ENCODE measurements around the gene TMEM255A. TPM values are rescaled to one million over a fixed set of nuclear protein-coding genes. Genes with fewer than 3 reads are reported as not detected.

TMEM255A gene
- total RNA-seq, 1 donor from 2014 or later: 10.8 TPM

- Histone ChIP-seq H3K9me3 (no peaks in the 10 kb centered on the region), H3K27ac (no peak overlapping the region), H3K4me1 (no peaks in the 10 kb centered on the region), H3K4me3 (no peak overlapping the region), H3K36me3 (no peaks in the 10 kb centered on the region), H3K27me3 (no peaks in the 10 kb centered on the region)
- intact Hi-C loops (cut with DNase I): no loop called here
- no peak for DNase-seq (ENCODE audit: extremely low spot score in 2 of 2)
- TF ChIP-seq POLR2A (IDR thresholded peaks at IDR 0.05) (no peak), POLR2AphosphoS5 (IDR thresholded peaks at IDR 0.05; ENCODE audit: insufficient read depth in 1 of 2, low read depth in 1 of 2) (no peak), CTCF (IDR thresholded peaks at IDR 0.05) (no peak)
These were observed 24.3 kb downstream of the TMEM255A start for GRCh38 chrX:120286733-120287512.

- intact Hi-C loops (cut with DNase I): no loop called here
- H3K27ac ChIP-seq: no peak overlapping the region
- no peak overlapping the region for H3K4me3 ChIP-seq
- H3K27me3 ChIP-seq: no peaks in the 10 kb centered on the region
- H3K36me3 ChIP-seq: no peaks in the 10 kb centered on the region
- H3K4me1 ChIP-seq: no peaks in the 10 kb centered on the region
- TF ChIP-seq POLR2AphosphoS5 (IDR thresholded peaks at IDR 0.05; ENCODE audit: insufficient read depth in 1 of 2, low read depth in 1 of 2) (no peak), CTCF (IDR thresholded peaks at IDR 0.05) (no peak), POLR2A (IDR thresholded peaks at IDR 0.05) (no peak)
- DNase-seq (ENCODE audit: extremely low spot score in 2 of 2): no peak
- H3K9me3 ChIP-seq: no peaks in the 10 kb centered on the region
These were observed 28.6 kb downstream of the TMEM255A start for GRCh38 chrX:120282697-120283096.

GRCh38 chrX:120281761-120282160 lies 29.5 kb downstream of the TMEM255A start:
- no peaks in the 10 kb centered on the region for H3K9me3 ChIP-seq
- DNase-seq (ENCODE audit: extremely low spot score in 2 of 2): no peak
- H3K27me3 ChIP-seq: no peaks in the 10 kb centered on the region
- no peak overlapping the region for H3K4me3 ChIP-seq
- H3K4me1 ChIP-seq: no peaks in the 10 kb centered on the region
- H3K27ac ChIP-seq: no peak overlapping the region
- no peaks in the 10 kb centered on the region for H3K36me3 ChIP-seq
- TF ChIP-seq POLR2AphosphoS5 (IDR thresholded peaks at IDR 0.05; ENCODE audit: insufficient read depth in 1 of 2, low read depth in 1 of 2) (no peak), POLR2A (IDR thresholded peaks at IDR 0.05) (no peak), CTCF (IDR thresholded peaks at IDR 0.05) (no peak)
- intact Hi-C loops (cut with DNase I): no loop called here

- DNase-seq (ENCODE audit: extremely low spot score in 2 of 2): no peak
- no peaks in the 10 kb centered on the region for H3K9me3 ChIP-seq
- TF ChIP-seq CTCF (IDR thresholded peaks at IDR 0.05) (no peak), POLR2AphosphoS5 (IDR thresholded peaks at IDR 0.05; ENCODE audit: insufficient read depth in 1 of 2, low read depth in 1 of 2) (no peak), POLR2A (IDR thresholded peaks at IDR 0.05) (no peak)
- no peaks in the 10 kb centered on the region for H3K4me1 ChIP-seq
- no peak overlapping the region for H3K4me3 ChIP-seq
- no peaks in the 10 kb centered on the region for H3K36me3 ChIP-seq
- intact Hi-C loops (cut with DNase I): no loop called here
- no peak overlapping the region for H3K27ac ChIP-seq
- no peaks in the 10 kb centered on the region for H3K27me3 ChIP-seq
These were observed 30.1 kb downstream of the TMEM255A start for GRCh38 chrX:120281021-120281624.

GRCh38 chrX:120274958-120275357 lies 36.3 kb downstream of the TMEM255A start:
- no peak overlapping the region for H3K27ac ChIP-seq
- no peak overlapping the region for H3K4me3 ChIP-seq
- peaks cover under 1% of the 10 kb centered on the region for H3K4me1 ChIP-seq
- intact Hi-C loops (cut with DNase I): no loop called here
- no peak for DNase-seq (ENCODE audit: extremely low spot score in 2 of 2)
- no peaks in the 10 kb centered on the region for H3K9me3 ChIP-seq
- no peaks in the 10 kb centered on the region for H3K36me3 ChIP-seq
- TF ChIP-seq CTCF (IDR thresholded peaks at IDR 0.05) (no peak), POLR2AphosphoS5 (IDR thresholded peaks at IDR 0.05; ENCODE audit: insufficient read depth in 1 of 2, low read depth in 1 of 2) (no peak), POLR2A (IDR thresholded peaks at IDR 0.05) (no peak)
- H3K27me3 ChIP-seq: no peaks in the 10 kb centered on the region

All from vagina (tissue), 2 donors.